HG02973 (cell line): ENCODE measurements around the gene TINCR.

Experiments used
- ATAC-seq: cut with Tn5 transposase; IDR thresholded peaks from one replicate; pipeline ENCODE4 v1.9.1; 2021; ENCODE audit warnings: moderate library complexity; ENCODE audit not compliant: unreplicated experiment

The TINCR gene

GRCh38 chr19:5590151-5590864 is 22.6 kb upstream of the TINCR start:
- no peak for ATAC-seq

- ATAC-seq, result no peak
Observed at GRCh38 chr19:5588906-5589676, 21.3 kb upstream of the TINCR start.

GRCh38 chr19:5588441-5588840 is 20.7 kb upstream of the TINCR start:
- ATAC-seq, result no peak

GRCh38 chr19:5587661-5588060 is 19.9 kb upstream of the TINCR start:
- ATAC-seq, result no peak

GRCh38 chr19:5587071-5587455 is 19.3 kb upstream of the TINCR start:
- ATAC-seq, result no peak

- no peak for ATAC-seq
Observed at GRCh38 chr19:5586300-5587070, 18.7 kb upstream of the TINCR start.

GRCh38 chr19:5585461-5586299 is 17.9 kb upstream of the TINCR start:
- ATAC-seq, result no peak

GRCh38 chr19:5580161-5580571 is 12.4 kb upstream of the TINCR start:
- ATAC-seq, result no peak

- no peak for ATAC-seq
Observed at GRCh38 chr19:5579697-5580096, 11.9 kb upstream of the TINCR start.

GRCh38 chr19:5579286-5579685 is 11.5 kb upstream of the TINCR start:
- ATAC-seq, result no peak

- no peak for ATAC-seq
Observed at GRCh38 chr19:5578097-5578846, 10.5 kb upstream of the TINCR start.

GRCh38 chr19:5575590-5575989 is 7.8 kb upstream of the TINCR start:
- ATAC-seq, result no peak

- ATAC-seq, result no peak
Observed at GRCh38 chr19:5572556-5573286, 5.0 kb upstream of the TINCR start.

- ATAC-seq, result no peak
Observed at GRCh38 chr19:5571777-5572176, 4.0 kb upstream of the TINCR start.

GRCh38 chr19:5567970-5568407 is 236 bp upstream of the TINCR start:
- ATAC-seq, result no peak

GRCh38 chr19:5564930-5565329 is 2.8 kb downstream of the TINCR start:
- ATAC-seq, result no peak

- ATAC-seq, result no peak
Observed at GRCh38 chr19:5563935-5564612, 3.7 kb downstream of the TINCR start.

GRCh38 chr19:5563008-5563431 is 4.7 kb downstream of the TINCR start:
- ATAC-seq, result no peak

- no peak for ATAC-seq
Observed at GRCh38 chr19:5562280-5562679, 5.5 kb downstream of the TINCR start.
